GM18508 (cell line): ENCODE data around the gene HDGF.

Experiments
- ATAC-seq: cut with Tn5 transposase; IDR thresholded peaks from one replicate; pipeline ENCODE4 v1.9.1; 2021; ENCODE audit warnings: moderate number of reproducible peaks; ENCODE audit not compliant: insufficient read depth, unreplicated experiment

Gene HDGF

DNA sequence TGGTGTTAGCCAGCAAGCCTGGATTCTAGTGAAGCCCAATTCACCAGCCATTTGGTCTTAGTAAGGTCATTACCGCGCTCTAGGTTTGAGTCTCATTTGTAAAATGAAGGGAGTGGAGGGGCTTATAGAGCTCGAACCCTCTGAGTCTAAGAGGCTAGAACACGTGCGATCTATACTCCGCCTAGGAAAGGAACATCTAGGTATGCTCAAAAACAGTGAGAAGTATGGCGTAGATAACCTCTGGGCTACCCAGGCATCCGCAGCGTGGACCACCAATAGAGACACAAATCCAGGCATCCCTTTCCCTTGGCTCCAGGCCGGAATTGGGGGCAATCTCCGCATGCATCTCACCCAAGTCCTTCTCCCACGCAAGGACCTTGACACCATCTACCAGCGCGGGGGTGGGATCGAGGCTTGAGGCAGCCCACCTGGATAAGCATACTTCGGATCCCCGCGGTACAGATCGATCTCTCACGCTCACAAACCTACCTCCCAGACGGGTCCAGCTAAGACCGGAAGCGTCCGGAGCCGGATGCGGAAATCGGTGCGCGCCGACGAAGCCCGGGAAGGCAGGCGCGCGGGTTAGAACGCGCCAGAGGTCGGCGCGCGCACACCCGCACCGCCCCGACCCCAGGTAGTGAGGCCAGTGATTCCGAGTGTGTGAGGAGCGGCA, 23.4 kb downstream of the HDGF start, which contains the start of gene METTL25B:
Gene METTL25B, plus strand, starts transcription at position 544 of the 673 bp plus-strand sequence. CDS start 636 bp downstream, outside the sequence.
- ATAC-seq: peak; percentile 25

DNA sequence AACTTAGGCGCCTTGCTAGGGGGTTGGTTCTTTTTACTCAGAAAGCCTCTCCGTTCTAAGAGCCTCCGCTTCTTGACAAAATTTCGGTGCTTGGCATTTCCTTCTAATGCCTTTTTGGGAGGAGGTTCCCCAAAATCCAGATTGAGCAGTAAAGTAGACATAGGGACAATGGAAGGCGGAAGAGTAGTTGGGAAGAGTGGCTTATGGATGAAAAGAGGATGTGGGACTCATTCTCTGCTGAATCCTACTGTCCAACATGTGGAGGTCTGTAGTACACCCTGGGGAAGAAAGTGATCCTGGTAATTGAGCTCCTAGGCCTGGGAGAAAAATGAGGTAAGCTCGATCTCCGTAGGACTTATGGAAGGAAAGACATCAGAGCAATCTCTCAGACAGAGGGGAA, 24.0 kb downstream of the HDGF start:
- no peak for ATAC-seq

DNA sequence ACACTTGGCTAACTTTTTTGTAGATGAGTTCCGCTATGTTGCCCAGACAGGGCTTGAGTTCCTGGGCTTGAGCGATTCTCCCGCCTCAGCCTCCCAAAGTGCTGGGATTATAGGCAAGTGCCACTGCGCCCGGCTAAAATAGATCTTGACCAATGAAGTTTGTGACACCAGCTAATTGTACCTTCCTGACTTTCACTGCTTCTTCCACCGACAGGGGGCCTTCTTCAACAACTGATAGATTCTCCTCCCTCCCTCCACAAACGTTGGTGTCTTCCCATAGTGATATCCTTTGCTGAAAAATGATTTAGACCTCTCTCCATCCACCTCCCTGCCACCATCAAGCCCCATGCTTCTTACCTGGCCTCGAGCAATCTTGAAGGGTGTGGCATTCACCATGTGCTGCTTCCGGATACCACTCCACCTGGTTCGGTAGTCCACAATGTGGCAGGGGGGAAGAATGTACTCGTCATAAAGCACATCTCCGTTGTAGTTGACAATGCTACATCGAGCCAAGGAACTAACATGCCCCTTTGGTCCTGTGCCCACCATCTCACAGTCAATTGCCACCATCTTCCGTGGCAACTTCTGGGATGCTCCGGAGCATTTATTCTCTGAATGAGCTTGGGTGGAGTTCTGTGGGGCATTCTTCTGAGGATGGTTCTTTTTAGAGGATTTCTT, 24.8 kb downstream of the HDGF start:
- no peak for ATAC-seq

DNA sequence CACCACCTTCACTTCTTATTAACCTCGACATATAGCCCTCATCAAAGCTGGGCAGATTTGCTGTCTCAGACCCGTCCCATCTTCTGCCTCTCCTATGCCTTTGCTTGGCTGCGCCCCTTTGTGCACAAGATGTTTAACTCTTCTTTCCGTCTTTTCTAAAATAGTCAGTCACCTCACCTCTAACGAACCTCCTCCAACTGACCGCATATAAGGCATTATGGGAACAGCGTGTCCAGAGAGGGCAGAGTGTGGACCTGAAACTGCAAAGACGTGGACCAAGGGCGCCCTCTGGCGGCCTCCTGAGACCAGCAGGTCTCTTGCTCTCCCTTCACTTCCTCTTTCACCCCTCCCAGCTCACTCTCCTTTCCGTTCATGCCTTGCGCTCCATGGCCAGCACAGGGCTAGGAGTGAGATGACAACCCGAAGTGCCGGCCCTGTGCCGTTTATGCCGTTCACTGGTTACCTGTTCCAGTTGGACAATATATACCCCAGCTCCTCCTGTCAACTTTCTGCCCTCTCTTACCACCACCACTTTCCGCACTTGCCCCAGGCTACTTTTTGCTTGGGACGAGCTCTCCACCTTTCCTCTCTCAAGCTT, 25.7 kb downstream of the HDGF start:
- ATAC-seq: no peak

DNA sequence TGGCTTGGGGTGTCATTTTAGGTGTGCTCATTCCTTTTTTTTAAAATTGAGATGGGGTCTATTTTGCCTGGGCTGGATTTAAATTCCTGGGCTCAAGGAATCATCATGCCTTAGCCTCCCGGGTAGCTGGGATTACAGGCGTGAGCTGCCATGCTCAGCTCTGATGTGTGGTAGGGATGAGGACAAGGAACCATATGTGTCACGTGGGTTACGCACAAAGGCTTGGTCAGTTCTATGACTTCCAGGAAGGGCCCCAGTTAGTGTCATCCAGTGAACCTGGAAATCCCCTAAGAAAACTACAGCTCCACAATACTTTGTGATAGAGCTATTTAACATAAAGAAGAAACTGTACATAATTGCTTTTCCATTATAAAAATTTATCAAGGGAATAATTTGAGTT, 29.9 kb downstream of the HDGF start:
- no peak for ATAC-seq

DNA sequence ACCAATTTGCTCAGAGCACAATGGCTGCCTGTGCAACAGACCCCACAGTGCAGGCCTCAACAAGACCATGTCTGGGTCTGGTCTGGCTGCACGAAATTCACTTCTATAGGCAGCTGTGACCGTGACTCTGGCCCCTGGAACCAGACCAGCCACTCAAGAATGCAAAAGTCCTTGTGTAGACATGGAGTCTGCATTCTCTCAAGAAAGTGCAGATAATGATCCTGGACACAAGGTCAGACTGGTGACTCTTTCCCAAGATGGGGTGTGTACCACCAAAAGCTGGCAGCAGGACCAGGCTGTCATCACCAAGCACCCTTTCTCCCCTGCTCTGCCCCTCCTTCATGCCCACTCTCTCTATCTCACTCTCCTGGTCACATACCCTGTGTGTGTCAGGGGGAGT, 30.3 kb downstream of the HDGF start:
- no peak for ATAC-seq

DNA sequence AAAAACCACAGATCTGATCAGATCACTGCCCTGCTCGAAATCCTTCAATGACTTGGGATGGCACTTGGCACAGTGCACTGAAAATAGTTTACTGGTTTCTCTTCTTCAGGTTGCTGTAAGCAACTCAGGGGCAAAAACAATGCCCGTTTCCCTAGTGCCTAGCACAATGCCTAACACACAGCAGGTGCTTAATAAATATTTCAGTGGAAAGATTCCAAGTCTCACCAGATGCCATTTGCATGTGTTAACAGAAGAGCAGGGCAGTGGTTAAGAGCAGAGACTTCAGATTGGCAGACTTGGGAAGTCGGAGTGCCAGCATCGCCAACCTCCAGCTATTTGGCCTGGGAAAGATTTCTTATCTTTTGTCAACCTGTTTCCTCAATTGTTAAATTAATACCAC, 34.1 kb downstream of the HDGF start:
- ATAC-seq: no peak

DNA sequence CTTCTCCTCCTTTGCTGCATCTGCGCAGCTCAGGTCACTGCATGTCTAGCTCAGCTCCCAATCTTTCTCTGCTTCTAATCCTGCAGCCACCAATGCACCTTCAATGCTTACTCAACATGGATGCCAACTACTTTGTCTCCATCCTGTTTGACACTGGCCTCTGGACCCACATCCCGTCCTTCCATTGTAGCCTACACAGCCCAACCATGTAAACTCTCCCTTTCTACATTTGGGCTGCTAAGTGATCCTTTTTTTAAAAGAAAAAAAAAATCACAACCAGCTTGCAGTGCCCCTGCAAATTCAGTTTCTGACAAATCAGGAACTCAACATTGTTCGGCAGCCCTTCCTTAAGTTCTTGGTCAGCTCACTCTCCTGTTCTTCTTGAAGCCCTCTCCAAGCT, 36.6 kb downstream of the HDGF start:
- ATAC-seq: no peak

DNA sequence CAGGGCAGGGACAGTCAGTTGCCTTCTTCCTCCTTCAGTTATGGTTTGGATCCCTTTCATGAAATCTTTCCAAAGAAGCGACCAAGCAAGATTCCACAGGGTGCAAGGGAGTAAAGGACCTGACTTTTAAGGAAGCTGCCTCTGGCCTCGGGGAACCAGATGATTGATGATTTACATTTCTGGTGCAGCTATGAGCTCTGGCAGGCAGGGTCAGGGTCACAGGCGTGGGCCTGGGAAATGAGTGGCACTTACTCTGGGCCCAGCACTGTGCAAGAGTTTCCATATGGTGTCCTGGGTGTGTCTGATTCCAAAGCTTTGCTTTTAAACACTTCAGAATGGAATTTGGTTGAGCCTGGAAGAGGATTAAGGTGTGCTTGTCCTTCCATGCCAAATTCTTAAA, 38.8 kb downstream of the HDGF start:
- no peak for ATAC-seq

DNA sequence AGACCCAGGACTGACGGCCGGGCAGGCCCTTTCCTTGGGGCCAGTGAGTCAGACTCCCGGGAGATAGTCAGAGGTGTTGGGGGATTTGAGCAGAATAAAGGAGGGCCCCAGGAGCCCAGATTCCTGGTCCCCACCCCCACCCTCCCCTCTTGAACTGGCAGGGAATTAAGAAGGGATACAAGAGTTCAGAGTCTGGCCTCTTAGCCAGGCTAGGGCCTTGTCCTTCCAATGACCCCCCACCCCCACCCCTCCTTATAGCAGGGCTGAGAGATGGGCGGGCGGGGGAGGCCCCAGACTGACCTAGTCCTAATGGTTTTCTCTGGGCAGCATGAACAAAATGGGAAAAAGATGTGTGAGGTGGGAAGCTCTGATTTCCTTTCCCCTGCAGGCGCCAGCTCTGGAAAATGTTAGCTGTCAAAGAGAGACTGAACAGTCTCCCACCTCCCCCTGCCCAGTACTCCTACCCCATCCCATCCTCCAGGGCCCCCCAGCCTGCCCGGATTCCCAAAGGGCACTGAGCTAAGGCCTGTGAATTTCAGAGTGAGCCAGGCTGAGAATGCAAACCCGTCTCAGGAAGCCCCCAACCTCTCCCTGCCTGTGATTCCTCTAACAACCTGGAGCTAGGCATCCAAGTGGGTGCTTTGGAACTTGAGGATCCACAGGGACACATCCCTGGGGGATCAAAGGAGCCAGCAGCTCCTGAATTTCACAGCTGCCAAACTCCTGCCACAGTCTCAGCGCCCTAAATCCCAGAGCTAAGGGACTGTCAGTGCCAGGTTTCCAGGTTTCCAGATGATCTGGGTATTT, 40.3 kb downstream of the HDGF start:
- ATAC-seq: no peak

DNA sequence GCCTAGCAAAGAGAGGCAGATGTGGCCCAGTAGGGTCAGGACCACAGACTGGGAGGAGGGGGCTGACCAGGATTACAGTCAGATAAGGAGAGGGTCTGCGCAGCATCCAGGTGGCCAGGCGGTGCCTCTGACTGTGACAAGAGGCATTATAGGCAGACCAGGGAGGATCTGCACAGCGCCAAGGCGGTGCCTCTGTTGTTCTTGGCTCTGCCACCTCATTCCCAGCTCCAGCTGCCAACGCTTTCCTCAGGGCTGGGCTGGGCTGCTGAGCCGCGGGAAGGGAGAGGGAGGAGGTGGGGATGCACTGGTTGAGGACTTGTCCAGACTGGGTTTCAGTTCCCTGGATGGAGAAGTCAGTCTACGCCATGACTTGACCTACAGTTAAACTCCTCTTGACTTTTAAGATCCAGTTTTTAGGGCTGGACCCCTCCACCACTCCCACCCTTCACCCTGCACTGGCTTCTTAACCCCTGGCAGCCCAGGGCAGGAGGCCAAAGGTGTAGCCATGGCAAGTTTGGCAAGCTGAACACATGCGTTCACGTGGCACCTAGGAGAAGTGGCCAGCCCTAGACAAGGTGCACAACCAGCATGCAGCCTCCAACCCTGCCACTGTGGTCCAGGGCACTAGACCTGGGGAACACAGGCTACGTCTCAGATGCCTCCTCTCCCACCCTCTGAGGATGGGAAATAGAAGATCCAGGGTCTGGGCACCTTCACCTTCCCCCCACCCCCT, 41.6 kb downstream of the HDGF start:
- no peak for ATAC-seq

DNA sequence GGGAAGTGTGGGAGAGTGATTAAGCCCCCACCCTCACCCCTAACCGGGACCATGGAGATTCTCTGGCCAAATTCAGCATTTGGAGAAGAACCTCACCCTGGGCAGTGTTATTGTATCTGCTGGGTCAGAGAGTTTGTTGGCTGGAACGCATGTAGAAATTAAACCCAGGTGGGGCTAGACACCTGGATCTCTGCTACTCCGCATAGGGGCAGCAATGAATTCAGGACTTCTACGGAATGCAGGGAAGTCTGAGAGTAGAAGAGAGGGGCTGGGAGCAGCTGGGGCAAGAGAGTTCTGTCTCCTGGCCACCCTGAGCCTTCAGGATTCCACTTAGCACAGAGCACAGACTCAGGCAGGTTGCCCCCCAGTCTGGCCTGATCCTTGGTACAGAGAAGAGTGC, 42.4 kb downstream of the HDGF start:
- no peak for ATAC-seq

DNA sequence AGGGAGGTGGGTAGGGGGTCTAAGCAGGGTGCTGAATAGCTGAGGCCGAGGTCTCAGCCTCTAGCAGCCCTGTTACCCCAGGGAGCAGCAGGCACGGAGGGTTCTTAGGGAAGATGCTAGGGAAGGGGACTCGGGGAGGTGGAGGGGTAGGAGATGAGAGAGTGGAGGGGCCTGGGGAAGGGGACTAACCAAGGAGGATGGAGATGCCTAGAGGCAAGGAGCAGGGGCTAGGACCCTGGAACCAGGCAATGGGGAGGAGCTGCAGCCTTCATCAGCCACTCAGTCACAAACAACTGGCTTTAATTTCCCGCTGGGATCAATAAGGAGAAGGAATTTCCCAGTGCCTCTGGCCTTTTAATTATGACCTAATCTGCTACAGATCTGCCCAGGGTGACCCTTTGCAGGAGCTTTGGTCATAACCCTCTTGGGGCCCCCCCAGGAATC, 43.2 kb downstream of the HDGF start:
- no peak for ATAC-seq

DNA sequence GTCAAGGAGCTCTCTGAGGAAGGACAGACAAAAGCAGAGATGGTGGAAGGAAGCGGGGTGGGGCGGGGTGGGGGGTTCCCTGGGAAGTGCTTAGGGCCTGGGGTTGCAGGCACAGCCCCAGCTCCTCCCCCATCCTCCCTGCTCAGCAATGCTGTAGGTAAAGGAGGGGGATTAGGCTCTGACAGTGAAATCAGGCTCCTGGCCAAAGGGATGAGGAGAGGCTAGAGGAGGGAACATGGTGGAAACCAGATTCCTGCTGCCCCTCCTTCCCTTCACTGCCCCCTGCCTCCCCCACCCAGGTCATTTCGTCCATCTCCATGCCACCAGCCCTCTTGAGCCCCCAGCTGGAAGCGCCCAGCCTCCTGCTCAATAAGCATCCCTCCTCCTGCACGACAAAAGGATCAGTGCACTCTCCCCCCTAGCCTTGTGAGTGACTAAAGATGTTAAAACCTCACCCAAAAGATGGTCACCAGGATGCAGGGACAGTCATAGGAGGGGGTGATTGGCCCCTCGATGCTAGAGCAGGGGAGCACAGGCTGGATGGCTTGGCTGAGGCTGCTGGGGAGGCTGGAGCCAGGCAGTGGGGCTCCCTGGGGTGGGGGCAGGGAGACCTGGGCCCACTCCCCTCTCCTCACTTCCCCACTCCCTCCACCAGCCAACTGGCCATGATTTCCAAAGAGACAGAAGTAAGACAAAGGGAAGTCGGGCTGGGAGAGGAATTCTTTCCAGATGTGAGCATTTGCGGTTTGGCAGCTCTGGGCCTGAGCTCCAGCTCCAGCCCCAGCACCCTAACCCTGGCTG, 43.9 kb downstream of the HDGF start:
- ATAC-seq: no peak

DNA sequence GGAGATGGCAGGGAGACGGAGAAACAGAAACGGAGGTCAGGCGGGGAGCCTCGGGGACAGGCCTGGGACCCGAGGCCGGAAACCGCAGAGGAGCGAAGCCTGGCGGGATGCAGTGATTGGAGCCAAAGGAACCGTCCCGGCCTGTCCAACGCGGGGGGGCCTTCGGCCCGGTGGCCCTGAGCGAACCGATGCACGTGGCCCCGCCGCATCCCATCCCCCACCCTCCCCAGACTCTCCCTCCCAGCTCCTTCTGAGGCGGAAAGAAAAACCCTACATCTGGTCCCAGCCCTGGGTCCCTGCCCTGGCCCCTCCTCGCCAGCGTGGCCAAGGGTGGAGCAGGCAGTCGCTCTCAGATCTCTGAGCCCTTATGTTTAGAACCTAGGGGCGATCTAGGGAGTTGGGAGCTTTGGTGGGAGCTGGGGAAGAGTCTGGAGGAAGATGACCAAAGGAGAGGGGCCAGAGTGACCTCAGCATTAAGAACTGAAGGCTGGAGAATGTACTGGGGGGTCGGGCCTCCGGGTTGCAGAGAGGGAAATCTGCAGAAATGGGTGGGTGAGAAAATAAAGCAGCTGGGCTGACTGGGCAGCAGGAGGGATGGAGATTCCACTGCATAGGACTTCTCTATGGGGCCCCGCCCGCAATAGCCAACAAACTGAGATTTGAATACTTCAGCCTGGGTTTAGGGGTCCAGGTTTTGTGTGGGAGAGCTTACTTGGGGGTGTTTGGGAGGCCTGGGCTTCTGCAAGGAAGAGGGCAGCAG, 44.6 kb downstream of the HDGF start:
- no peak for ATAC-seq

DNA sequence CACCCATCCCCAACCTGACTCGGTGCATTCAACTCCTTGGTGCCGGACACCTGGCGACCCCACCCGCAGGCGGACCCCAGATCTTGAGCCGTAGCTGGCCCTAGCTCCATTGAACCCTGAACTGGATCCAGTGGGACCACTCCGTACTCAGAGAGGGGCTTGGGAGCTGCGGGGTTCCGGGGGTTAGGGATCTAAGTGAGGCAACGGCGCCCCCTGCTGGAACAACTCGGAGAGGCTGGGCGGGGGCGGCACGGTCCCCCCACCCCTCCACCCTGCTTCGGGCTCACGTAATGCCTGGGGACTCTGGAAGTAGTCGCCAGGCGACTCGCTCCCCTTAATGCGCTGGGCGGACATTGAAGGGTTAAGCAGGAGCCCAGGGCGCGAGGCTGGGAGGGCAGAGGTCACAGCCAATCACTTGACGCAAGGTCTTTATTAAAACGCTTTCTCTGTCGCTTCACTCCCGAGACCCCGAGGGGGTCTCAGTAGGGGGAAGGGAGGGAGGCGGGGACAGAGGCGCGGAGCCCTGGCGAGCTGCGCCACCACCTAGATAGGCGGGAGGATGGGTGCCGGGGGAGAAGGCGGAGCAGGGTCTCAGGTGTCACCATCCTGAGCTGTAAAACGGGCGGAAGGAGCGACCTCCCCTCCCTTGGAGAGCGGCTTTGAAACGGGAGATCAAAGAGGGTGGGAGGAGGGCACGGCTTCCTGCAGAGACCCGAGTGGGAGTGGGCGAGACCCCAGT, 45.4 kb downstream of the HDGF start:
- ATAC-seq: no peak

DNA sequence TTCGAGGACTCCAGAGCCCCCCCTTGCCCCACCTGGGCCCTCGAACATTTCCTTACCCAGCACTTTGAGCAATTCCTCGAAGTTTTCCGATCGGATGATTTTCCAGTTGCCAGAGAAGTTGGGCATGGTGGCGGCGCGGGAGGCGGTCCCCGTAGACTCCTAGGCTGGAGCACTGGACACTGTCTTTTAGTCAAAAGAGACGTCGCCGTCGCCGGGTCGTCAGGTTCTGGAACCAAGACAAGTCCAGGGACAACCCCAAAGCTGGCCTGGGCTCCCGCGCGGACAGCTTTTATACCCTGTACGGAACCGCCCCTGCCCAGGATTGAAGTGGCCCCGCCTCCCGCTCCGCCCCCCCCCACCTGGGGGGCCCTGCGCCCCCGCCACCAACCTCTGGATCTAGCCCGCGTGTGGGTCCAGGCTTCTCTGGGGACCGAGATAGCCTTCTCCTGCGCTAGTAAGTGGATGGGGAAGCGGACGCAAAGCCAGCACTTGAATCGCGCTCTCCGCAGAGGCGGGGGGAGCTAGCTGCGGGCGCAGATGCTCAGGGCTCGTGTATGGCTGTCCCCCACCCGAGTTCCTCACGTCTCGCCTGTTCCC, 46.1 kb downstream of the HDGF start, which contains the start of gene CRABP2:
Gene CRABP2, minus strand, starts transcription at position 263 of the 597 bp plus-strand sequence. Its CDS starts 137 bp downstream, at position 126.
- no peak for ATAC-seq
